Embryonic facial prominence (tissue), 1 donor: Measurements from ENCODE around the gene DDX24.

Source experiments
- DNase-seq: peaks from one replicate; pipeline ENCODE4 v3.0.0-alpha.2; 2016; ENCODE audit errors: extremely low spot score

Gene DDX24

GRCh38 chr14:94115058-94115591 lies 34.1 kb upstream of the DDX24 start:
- DNase-seq, result no peak

GRCh38 chr14:94114589-94115057 lies 33.6 kb upstream of the DDX24 start:
- no peak for DNase-seq

GRCh38 chr14:94113908-94114588 lies 33.0 kb upstream of the DDX24 start:
- no peak for DNase-seq

- no peak for DNase-seq
Measured at GRCh38 chr14:94113490-94113889, 32.5 kb upstream of the DDX24 start.

DNA sequence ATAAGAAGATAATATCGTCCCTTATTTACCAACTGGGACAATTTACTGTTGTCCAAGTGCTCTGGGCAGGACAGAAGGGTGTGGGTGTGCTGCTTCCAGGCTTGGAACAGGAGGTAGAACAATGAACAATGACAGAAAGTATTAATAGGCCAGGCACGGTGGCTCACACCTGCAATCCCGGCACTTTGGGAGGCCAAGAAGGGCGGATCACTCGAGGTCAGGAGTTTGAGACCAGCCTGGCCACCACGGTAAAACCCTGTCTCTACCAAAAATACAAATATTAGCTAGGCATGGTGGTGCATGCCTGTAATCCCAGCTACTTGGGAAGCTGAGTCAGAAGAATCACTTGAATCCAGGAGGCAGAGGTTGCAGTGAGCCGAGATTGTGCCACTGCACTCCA lies 32.1 kb upstream of the DDX24 start:
- DNase-seq, result no peak

DNA sequence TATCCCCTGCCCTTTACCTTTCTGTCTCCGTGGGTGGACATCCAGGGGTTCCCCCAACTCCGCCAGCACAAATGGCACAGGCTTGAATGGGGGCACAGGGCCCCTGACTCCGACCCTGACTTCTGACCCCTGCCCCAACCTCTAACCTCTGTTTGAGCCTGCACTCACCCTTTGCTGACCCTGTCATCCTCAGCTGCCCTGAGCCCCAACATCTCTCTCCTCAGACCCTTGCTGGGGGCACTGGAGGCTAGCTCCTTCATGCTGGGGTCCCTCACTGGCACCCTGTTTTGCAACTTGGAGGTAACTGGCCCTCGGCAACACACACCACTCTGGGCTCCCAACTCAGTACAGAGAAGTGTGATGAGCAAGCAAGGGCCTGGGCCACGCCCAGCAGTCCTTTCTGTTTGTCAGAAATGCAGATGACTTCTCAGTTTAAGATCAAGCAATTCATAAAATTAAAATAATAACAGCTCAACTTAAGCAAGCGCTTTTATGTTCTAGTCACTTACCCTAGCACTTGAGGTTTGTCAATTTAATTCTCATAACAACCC lies 31.6 kb upstream of the DDX24 start:
- no peak for DNase-seq

DNA sequence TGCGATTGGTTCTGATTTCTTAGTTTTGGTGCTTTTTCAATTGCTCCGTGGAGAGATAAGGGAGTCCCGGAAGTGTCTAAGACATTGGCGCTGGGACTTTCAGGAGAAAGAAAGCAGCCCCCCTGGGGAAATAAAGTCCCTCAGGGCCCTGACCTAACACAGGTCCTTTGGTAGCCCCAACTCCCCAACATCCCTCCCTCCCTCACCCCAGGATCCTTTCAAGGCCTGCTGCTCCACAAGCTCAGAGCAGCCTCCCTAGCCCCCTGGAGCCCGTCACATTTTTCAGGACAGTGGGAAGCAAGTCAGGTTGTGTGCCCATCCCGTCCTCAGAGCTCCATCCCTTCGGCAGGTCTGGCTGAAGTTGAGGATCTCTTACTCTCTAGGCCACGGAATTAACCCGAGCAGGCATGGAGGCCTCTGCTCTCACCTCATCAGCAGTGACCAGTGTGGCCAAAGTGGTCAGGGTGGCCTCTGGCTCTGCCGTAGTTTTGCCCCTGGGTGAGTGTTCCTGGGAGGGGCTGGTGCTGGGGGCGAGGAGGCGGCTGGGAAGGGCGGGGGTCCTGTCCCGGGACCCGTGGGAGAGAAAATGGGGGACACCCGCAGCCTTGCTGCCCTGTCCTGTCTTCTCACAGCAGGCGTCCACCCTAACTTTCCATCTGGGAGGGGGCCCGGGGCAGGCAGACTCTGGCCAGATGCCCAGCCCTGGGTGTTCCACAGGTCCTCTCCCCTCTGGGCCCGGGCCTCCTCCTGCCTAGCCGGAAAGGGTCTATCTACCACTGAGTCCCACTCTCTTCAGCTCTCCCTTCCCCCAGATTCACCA lies 30.5 kb upstream of the DDX24 start:
- DNase-seq, result no peak

- DNase-seq, result no peak
Measured at GRCh38 chr14:94110552-94111181, 29.7 kb upstream of the DDX24 start, which contains the start of gene IFI27. Gene IFI27 (plus strand): TSS chr14:94110736.

DNA sequence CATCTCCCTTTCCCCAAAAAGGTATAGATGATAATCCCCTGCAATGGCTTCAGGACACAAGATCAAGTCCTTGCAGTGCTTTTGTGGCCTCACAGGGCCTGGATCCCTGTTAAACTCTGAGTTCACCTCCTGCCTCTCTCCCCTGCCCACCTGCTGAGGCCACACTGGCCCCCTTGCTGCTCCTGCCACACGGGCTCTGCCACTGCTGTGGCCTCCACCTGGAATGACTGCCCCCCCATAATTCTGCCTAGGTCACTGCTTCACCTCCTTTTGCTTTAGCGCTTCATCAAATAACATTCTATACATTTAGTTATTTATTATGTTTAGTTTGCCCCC lies 28.9 kb upstream of the DDX24 start:
- no peak for DNase-seq

- no peak for DNase-seq
Measured at GRCh38 chr14:94104731-94105130, 23.7 kb upstream of the DDX24 start.

DNA sequence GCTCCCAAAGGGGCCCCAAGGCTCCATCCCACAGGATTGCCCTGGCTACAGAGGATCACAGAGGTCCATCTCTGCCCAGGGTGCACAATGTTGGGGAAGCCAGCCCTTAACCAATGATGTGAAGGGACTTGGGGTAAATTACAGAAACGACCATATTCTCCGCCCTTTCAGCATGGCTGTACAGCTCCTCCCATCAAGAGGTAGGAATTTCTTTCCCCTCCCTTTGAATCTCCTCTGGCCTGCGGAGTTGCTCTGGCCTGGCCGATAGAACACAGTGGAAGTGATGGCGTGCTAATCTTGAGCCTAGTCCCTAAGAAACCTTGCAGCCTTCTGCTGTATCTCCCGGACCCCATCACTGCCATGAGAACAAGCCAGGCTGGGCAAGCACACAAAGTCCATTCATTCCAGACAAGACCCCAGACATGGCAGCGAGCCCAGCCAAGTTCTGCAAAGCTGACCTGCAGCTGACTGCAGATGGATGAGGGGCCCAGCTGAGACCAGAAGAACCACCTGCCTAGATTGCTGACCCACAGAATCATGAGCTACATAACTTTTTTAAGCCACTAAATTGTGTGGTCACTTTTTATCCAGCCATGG lies 22.6 kb upstream of the DDX24 start:
- DNase-seq, result no peak

DNA sequence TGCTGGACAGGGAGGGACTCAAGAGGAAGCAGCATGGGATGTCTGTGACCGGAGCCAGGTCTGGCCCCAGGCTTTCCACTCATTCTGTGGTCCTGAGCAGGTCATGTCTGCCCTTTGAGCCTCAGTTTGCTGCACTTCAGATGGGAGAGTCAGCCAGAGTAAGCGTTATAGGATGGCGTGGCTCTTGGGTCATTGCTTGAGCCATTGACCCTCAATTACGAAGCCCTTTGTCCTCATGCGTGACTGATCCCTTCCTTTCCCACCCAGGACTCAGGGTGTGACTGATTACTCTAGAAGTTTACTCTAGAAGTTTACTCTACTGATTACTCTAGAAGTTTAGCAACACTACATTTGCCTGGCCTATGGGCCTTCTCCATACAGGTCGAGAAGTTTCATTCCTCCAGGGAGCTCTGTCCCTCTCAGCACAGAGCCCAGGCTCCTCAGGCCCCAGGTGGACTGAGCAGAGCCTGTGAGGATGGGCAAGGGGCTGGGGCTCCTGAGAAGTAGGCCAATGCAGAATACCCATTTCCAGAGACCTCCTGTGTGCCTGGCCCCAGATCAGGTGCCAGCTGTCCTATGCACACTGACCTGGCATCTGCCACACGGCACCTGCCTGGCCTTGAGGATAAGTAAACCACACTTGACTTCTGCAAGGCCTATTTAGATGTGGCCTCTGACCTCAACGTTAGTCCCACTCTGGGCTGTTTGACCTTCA lies 21.9 kb upstream of the DDX24 start:
- DNase-seq, result no peak

GRCh38 chr14:94101748-94102147 lies 20.7 kb upstream of the DDX24 start:
- no peak for DNase-seq

DNA sequence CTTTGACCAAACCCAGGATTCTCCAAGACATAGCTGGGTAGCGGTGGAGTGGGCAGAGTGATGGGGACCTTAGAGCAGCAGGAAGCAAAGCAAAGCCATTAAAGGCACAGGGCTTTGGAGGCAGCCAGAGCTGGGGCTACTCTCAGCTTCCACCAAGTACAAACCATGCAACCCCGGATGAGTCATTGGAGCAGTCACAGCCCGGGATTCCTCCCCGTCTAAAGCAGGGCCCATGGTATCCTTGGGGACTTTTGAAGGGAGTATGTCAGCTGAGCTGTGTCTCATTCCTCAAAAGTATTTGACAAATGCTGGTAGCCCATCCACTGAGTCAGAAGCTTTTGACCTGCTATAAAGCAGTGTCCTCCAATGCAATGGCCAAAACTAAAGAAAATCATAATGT lies 19.8 kb upstream of the DDX24 start:
- DNase-seq, result no peak

- no peak for DNase-seq
Measured at GRCh38 chr14:94099006-94099405, 18.0 kb upstream of the DDX24 start.

DNA sequence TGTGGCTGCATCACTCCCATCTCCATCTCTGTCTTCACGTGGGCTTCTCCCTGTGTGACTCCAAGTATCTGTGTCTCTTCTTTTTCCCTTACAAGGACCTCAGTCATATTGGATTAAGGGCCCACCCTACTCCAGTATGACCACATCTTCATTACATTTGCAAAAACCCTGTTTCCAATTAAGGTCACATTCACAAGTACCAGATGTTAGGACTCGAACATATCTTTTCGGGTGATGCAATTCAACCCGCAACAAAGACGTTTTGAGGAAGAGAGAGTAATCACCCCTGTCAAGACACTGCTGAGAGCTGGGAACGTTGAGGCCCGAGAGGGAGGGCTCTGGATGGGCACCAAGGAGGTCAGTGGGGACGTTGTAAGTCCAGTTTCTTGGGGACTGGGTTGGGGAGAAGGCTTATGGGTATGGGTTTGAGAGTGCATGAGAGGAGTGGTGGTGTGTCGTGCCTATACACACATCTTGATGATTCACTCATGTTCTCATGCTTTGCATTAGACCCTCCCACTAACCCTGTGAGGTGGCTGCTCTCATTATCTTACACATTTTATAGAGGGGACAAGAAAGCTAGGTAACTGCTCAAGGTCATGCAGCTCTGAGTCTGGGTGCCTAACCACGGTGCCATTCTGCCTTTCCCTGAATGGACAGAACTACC lies 17.5 kb upstream of the DDX24 start:
- no peak for DNase-seq

GRCh38 chr14:94097091-94097490 lies 16.1 kb upstream of the DDX24 start:
- DNase-seq, result no peak

DNA sequence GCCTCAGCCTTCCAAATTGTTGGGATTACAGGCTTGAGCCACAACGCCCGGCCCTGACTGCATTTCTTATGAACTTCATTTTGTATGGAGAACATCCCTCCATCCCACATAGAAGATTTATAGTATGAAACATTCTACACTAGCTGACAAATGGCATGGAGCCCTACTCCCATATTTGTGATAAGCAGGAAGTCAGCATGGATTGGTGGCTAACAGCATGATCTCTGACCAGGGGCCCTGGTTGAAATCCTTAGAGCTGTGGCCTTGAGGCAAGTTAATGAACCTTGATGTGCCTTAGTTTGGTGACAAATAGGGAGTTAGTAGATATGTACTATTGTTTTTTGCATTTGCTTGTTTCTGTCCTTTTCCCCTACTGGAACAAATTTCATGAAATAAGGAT lies 12.4 kb upstream of the DDX24 start:
- no peak for DNase-seq

GRCh38 chr14:94089479-94089878 lies 8.5 kb upstream of the DDX24 start:
- DNase-seq, result no peak

DNA sequence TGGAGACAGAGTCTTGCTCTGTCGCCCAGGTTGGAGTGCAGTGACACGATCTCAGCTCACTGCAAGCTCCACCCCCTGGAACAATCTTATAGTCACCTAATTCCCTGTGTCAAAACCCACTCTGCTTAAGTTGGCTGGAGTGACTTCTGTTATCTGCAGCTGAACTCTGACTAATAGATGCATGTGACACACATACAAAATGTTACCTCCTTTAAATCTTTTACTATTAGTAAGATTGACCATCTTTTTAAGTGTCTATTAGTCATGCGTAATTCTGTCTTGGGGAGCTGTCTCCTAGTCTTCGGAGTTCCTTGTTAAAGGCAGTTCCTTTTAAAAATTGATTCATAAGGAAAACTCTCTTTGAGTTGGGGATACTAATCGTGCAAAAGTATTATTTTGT lies 7.5 kb upstream of the DDX24 start:
- DNase-seq, result no peak

DNA sequence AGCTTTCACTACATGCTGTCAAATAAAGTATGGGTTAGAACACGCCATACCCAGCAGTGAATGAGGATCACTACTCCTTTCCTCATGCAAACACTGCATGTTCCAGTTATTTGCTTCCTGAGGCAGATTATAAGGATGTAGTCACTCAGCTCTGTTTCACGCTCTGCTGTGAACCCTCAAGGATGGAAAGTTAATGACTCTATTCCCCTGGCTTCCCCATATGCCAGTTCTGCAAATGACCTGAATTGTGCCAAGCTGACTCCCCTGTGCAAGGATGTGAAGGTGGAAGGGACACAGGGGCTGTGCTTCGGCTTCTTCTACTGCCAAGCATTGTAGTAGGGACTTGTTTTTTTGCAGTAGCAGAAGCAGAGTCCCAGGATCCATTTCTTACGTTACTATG lies 6.9 kb upstream of the DDX24 start:
- no peak for DNase-seq
